TTC549 (cell line): ENCODE data around the gene AEBP1.

Experiments used
- FAIRE-seq: peaks from 2 replicates; lab custom pipeline; 2012; peaks lifted over from hg19 to GRCh38; lab: Jason Lieb, UNC

AEBP1 gene

DNA sequence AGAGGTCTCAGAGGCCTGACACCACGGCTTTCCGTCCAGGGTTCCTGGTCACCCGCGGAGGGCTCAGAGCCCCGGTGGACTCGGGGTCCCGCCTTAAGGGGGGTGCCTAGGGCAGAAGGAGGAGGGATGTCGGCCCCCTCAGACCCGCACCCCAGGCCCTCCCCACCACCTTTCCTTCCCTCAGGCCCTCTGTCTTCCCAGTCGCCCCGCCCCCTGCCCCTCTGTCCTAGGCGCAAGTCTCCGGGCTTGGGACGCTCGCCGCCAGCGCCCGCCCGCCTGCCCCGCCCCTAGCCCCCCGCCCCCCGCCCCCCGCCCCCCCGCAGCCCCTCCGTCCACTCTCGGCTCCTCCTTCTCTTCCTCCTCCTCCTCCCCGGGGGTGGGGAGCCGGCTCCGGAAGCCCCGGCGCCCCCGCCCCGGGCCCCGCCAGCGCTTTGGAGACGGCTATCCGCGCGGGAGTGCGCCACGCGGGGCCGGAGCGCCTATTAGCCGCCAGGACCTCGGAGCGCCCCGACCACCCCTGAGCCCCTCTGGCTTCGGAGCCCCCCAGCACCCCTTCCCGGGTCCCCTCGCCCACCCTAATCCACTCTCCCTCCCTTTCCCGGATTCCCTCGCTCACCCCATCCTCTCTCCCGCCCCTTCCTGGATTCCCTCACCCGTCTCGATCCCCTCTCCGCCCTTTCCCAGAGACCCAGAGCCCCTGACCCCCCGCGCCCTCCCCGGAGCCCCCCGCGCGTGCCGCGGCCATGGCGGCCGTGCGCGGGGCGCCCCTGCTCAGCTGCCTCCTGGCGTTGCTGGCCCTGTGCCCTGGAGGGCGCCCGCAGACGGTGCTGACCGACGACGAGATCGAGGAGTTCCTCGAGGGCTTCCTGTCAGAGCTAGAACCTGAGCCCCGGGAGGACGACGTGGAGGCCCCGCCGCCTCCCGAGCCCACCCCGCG, at the start of gene AEBP1:
Gene AEBP1 (plus strand): TSS at position 423 of the 937 bp plus-strand sequence. CDS start 321 bp downstream, at position 744.
- FAIRE-seq: no peak

DNA sequence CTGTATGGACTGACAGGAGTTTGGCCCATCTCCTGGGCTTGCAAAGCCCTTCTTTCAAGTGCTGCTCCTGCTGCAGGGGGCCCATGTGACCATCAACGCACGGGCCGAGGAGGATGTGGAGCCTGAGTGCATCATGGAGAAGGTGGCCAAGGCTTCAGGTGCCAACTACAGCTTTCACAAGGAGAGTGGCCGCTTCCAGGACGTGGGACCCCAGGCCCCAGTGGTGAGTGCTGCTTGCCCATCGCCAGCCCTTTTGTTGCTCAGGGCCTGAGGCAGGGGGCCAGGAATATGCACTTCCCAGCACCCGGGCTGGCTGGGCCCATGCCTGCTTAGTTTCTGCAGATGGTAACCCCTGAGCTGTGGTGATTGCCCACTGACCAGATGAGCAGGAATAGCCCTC, 47.5 kb upstream of the AEBP1 start:
- no peak for FAIRE-seq

DNA sequence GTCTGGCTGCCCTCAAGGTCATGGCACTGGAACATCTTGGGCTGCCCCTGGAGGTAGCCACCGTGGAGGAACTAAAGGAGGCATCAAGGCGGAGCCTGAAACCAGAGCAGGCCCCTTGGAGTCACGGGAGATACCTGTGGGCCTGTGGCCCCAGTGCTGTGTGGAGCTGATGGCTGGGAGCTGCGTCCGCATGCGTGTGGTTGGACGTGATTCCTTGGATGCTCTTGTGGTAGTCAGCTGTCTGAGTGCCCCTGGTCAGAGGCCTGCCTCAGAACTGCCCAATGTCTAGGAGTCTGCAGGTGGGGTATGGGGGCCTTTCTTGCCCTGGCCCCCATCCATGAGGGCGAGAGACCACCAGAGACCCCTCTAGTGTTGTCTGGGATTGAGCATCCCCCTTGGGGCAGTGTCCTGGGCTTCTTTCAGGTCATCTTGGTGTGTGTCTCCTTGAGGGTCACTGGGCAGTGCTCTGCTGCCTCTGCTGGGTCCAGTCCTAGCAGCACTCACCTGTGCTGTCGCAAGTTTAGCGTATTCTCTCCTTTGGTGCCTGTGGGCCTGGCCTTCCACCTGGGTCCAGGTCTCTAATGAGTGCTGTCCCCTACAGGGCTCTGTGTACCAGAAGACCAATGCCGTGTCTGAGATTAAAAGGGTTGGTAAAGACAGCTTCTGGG, 46.8 kb upstream of the AEBP1 start:
- no peak for FAIRE-seq

DNA sequence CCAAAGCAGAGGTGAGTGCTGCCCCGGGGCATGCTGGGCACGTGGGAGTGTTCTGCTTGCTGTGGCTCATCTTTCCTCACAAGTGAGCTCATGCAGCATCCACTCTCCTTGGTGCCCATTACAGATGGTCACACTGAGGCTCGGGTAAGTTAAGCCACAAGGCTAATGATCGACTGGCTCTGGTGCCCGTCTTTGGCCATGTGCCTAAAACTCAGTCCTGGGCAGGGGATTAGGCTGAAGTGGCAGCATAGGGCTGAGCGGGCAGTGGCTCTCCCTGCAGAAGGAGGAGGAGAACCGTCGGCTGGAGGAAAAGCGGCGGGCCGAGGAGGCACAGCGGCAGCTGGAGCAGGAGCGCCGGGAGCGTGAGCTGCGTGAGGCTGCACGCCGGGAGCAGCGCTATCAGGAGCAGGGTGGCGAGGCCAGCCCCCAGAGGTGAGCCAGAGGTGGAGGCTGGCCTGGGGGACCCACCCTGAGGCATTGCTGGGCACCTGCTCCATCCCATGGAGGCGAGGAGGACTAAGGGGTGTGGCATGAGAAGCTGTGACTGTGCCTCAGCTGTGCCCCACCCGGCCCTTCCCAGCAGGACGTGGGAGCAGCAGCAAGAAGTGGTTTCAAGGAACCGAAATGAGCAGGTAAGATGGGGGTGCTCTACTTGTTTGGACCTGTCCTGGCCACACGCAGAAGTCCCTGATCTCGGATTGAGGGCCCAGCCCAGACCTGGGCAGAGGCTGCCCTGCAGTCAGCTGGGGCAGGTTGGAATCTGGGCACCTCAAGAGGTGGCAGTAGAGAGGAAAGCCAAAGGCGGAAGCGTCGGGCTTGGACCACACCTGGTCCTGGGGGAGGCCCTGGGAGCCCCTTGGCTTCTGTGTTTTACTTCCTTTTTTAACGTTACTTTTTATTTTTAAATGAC, 46.0 kb upstream of the AEBP1 start:
- no peak for FAIRE-seq

DNA sequence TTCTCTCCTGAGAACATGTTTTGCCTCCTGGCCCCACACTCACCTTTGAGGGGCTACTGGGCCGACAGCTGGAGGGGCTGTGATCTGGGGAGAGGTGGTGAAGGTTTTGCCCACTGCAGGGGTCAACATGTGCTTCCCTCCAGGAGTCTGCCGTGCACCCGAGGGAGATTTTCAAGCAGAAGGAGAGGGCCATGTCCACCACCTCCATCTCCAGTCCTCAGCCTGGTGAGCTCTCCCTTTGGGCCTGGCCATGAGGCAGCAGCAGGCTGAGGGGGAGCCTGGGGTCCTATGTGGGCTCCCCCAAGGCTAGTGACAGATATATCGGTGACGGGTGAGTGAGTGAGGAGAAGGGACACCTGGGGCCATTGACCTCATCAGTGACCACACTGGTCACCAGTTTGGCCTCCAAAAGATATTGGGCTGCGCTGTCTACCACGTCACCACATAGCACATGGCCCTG, 45.4 kb upstream of the AEBP1 start:
- no peak for FAIRE-seq

DNA sequence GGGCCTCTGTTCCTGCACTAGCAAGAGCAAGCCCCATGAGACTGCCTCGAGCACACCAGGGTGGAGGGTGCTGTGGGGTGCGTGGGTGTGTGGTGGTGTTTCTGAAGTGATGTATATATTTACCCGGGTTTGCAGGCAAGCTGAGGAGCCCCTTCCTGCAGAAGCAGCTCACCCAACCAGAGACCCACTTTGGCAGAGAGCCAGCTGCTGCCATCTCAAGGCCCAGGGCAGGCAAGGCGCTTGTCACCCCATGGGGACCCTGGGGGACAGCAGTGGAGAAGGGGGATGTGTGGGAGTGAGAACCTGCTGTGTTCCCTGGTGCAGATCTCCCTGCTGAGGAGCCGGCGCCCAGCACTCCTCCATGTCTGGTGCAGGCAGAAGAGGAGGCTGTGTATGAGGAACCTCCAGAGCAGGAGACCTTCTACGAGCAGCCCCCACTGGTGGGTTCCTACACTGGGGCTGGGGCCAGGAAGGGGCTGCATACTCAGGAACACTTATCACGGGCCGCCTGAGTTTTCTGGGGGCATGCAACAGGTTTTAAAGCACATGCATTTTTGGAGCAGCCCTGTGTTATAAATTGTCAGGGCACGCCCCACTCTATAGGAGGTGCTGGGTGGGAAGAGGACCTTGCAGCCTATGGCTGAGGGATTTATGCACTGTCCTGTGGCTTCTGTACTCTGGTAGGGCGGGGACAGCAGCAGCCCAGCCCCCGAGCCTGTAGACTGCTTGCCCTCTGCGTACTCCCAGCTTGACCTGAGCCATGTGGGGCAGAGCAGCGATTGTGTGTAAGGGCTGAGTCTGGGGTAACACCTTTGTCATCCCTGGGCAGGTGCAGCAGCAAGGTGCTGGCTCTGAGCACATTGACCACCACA, 44.7 kb upstream of the AEBP1 start:
- no peak for FAIRE-seq

DNA sequence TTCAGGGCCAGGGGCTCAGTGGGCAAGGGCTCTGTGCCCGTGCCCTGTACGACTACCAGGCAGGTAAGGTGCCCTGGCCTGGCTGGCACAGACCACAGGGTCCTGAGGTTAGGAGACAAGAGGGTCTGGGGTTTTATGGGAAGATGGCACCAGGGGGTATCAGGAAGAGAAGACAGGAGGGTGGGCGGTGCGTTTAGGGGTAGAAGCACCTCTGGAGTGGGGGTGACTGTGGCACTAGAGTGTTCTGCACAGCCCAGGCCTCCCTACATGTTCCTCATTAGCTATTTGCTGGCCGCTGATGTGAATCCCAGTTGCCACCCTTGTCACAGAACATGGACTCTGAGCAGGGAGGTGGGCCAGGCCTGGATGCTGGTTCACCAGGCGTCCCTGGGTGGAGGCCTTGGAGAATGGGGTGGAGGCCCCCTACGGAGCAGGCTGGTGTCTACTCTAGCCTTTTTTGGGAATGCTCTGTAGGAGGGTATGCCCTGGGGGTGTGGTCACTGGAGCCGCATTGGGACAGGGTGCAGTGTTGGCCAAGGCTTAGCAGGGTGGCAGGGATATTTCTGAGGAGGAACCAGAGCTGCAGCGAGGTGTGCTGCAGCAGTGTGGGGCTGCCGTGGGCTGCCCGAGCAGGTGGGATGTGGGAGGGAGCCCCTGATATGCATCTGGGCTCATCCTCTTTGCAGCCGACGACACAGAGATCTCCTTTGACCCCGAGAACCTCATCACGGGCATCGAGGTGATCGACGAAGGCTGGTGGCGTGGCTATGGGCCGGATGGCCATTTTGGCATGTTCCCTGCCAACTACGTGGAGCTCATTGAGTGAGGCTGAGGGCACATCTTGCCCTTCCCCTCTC, 43.8 kb upstream of the AEBP1 start:
- FAIRE-seq: no peak

DNA sequence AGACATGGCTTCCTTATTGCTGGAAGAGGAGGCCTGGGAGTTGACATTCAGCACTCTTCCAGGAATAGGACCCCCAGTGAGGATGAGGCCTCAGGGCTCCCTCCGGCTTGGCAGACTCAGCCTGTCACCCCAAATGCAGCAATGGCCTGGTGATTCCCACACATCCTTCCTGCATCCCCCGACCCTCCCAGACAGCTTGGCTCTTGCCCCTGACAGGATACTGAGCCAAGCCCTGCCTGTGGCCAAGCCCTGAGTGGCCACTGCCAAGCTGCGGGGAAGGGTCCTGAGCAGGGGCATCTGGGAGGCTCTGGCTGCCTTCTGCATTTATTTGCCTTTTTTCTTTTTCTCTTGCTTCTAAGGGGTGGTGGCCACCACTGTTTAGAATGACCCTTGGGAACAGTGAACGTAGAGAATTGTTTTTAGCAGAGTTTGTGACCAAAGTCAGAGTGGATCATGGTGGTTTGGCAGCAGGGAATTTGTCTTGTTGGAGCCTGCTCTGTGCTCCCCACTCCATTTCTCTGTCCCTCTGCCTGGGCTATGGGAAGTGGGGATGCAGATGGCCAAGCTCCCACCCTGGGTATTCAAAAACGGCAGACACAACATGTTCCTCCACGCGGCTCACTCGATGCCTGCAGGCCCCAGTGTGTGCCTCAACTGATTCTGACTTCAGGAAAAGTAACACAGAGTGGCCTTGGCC, 43.0 kb upstream of the AEBP1 start:
- FAIRE-seq: no peak

DNA sequence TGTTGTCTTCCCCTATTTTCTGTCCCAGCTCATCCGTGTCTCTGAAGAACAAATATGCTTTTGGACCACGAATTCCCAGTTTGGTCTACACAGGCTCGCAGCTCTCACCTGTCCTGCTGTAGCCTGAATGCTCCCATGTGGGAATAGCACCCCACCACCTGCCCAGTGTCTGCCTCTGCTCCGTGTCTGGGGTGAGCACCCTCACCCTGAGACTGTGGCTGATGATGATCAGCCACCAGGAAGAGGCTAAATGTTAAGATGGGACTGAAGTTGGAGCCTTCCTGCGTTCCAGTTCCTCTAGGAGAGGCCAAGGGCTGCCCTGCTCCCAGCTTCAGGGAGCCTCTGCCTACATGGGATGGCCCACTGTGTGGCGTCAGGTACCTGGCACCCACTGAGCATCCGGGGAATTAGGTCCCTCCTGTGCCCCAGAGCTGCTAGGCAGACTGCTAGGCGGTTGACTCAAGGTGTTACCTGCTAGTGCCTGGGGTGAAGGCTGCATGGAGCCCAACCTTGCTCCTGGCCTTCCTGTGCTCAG, 42.4 kb upstream of the AEBP1 start:
- no peak for FAIRE-seq

DNA sequence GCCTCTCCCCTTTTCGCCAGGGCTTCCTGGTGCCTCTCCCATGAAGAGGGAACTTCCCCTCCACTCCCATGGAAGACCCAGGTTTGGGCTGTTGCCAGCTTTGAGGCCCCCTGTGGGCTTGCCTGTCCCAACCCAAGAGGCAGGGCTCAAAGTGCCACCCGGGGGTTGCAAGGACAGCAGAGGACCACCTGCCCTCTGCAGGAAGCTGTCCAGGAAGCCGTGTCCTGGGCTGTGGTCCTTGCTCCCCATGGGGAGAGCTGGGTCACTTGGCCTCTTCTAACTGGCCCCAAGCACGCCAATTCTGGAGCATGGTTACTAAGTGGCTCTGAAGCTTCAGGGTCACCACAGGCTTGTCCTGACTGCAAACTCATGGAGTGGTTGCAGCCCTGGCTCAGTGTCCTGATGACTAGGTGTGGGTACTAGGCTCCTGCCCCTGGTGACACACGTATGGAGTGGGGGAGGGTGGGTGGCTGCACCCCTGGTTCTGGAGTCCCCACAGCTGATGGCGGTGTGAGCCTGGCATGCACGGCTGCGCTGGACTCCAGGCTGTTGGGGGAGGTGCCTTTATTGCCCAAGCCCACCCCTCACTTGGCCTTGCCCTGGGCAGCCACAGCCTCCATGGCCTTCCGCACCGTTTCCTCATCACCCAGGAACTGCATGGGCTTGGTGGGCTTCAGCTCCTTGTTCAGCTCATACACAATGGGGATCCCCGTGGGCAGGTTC, 41.8 kb upstream of the AEBP1 start:
- no peak for FAIRE-seq

DNA sequence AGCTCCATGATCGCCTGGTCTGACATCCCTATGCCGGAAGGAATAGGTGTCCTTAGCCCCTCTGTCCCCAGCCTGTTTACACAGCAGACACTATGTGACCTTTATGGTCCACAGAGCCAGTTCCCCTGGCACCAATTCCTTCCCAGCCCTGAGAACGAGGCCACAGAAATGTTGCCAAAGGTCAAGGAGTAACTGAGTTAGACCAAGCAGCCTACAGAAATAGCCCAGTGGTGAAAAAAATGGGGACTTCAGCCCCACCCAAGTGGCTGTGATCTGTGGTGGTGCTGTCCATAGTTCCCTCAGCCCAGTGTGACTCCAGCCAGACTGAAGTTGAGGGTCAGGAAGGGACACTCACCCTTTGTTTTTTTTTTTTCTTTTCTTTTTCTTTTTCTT, 41.2 kb upstream of the AEBP1 start:
- no peak for FAIRE-seq

DNA sequence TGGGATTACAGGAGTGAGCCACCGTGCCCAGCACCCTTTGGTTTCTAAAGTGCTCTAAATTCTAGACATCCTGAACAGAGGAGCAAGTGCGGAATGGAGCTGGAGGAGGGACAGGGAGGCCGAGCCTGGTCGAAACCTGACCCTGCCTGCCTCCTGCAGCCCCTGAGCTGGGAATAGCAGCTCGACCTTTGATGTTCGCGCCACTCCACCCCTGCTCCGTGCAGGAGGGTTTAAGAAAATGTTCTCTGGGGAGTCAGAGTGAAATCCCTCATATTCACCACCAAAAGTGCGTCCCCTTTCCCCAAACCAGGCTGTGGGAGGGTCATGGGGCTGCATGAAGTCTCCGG, 40.6 kb upstream of the AEBP1 start:
- FAIRE-seq: no peak

DNA sequence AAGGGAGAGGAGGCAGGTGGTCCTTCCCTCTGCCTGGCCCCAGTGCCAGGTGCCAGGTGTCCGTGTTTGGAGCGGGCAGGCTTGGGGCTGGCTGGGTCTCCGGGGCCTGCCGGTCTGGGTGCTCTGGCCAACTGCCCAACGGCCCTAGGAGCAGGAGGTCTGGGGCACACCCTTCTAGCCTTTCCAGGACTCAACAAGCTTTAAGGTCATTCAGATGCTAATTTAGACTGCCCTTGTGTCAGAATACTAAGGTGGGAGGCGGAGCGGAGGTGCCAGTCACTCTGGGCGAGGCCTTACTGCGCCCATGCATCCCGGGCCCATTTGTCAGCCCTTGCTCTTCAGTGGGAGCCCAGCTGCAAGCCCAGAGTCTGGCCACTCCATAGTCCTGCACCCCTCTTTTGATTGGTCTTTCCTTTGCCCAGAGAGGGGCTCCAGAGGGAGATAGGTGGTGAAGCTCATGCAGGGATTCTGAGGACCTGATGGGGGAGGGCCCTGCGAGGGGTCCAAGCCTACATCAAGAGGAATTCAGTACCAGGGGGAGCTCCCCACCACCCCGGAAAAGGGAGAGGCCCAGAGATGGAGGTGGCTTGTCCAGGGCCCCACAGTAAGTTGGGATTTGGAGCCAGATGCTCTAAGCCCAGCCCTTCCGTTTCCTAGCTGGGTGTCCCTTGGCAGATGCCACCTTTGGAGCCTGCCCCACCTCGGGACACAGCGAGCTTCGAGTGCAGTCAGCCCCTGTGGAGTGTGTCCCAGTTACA, 40.1 kb upstream of the AEBP1 start:
- no peak for FAIRE-seq

DNA sequence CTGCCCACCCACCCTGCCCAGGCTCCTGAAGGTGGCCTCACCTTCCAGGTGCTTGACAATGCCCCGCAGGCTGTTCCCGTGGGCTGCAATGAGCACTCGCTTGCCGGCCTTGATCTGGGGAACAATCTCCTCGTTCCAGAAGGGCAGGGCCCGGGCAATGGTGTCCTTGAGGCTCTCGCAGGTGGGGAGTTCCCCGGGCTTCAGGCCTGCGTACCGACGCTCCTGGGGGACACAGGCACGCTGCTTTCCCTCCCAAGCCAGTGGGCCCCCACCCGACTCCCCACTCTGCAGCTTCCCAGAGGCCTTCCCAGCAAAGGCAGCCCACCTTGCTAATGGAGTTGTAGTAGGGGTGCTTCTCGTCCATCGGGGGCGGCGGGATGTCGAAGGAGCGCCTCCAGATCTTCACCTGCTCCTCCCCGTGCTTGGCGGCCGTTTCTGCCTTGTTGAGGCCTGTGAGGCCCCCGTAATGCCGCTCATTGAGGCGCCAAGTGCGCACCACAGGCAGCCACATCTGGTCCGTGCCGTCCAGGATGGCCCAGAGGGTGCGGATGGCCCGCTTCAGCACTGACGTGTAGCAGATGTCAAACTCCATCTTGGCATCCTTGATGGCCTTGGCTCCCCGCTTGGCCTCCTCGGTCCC, 39.2 kb upstream of the AEBP1 start:
- no peak for FAIRE-seq

DNA sequence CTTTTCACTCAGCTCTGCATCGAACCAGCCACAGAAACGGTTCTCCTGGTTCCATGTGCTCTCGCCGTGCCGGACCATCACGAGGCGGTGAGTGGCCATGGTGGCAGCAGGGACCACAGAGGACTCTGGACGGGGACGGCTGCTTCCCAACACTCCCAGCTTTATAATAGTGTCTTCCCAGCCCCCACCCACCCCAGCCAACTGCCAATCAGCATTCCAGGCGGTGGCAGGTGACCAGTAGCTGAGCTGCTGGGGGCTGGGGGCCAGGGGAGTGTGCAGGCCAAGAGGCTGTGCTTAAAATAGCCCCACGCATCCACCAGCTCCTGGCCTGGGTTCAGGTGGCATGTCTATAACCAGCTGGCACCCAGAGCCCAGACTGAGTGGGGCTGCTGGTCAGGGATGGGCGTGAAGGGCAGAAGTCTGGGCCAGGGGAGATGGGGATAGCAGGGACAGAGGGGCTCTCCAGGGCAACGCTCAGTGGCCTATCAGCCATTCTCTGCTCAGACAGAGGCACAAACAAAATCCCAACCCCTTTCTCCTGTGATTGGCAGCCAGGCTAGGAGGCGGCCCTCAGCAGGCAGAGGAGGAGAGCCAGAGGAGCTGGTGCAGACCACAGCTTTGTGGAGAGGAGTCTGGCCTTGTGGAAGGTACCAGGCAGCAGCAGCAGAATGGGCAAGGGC, 38.6 kb upstream of the AEBP1 start, which contains the start of gene PGAM2:
Gene PGAM2 (minus strand): TSS at position 137 of the 680 bp plus-strand sequence. CDS start 38 bp downstream, at position 99.
- FAIRE-seq: no peak

DNA sequence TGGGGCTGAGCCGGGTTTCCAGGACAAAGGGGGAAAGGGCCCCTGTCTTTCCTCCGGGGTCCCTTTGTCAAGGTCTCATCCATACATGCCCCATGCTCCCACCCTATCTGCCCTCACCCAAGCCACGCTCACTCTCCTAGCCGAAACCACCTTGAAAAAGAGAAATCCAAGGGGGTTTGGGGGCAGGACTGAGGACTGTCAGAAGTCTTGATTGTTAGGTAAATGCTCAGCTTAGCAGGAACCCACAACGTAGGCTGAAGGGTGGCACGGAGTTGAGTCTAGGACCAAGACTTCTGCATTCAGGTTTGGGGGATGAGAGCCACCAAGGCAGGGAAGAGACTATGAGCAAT, 38.1 kb upstream of the AEBP1 start:
- no peak for FAIRE-seq

DNA sequence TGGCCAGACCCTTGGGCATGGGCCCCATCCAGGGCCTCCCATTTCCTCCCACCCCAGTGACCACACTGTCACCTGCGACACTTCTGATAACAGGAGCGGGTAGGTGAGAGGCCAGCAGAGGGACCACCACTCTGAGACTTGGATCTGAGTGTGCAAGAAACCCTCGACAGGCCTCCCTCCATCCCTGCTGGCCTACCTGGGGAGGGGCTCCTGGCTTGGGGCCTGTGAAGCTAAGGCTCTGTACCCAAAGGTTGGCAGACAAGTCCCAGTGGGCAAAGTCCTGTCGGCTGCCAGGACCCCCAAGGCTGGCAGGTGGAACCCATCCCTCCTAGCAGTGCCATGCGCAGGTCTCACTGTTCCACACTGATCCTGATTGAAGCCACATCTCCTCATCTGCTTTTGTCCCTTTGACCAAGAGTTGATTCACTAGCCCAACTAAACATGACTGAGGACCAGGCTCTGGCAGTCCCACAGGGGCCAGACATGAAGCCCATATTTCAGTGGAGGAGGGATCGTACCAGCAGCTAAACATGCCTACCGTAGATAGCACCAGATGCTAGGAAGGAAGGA, 37.6 kb upstream of the AEBP1 start:
- FAIRE-seq: no peak
